WERI-Rb-1 (cell line): ENCODE measurements around the gene LBHD2.

Experiments
- DNase-seq: peaks from one replicate; pipeline ENCODE4 v3.0.0-alpha.2; 2020
- H3K27ac ChIP-seq: fragments of 250-450 bp; sonication (Bioruptor Pico); 2 replicates; pipeline ENCODE4 v1.5.1; 2020; ENCODE audit warnings: mild to moderate bottlenecking, moderate library complexity
- H3K27me3 ChIP-seq: fragments of 250-450 bp; sonication (Bioruptor Pico); 2 replicates; pipeline ENCODE4 v1.5.1; 2021; ENCODE audit warnings: mild to moderate bottlenecking, low read depth, moderate library complexity; ENCODE audit not compliant: insufficient read depth, severe bottlenecking
- H3K36me3 ChIP-seq: fragments of 250-450 bp; sonication (Bioruptor Pico); 2 replicates; pipeline ENCODE4 v1.5.1; 2020; ENCODE audit warnings: mild to moderate bottlenecking, moderate library complexity
- H3K4me3 ChIP-seq: 2 replicates; pipeline ENCODE4 v1.5.1; 2011; ENCODE audit warnings: low read depth, mild to moderate bottlenecking, control low read depth, low read length
- H3K9me3 ChIP-seq: fragments of 250-450 bp; sonication (Bioruptor Pico); 2 replicates; pipeline ENCODE4 v1.5.1; 2021; ENCODE audit warnings: mild to moderate bottlenecking, moderate library complexity; ENCODE audit not compliant: severe bottlenecking
- TF ChIP-seq, protein P1 (sequence below): IDR thresholded peaks from 2 replicates; pipeline ENCODE4 v1.5.1; 2011; ENCODE audit warnings: low read depth, mild to moderate bottlenecking, control low read depth, inconsistent platforms, low read length

LBHD2 gene

GRCh38 chr14:103101257-103101962, 17.4 kb downstream of the LBHD2 start:
- TF ChIP-seq, protein P1, sequence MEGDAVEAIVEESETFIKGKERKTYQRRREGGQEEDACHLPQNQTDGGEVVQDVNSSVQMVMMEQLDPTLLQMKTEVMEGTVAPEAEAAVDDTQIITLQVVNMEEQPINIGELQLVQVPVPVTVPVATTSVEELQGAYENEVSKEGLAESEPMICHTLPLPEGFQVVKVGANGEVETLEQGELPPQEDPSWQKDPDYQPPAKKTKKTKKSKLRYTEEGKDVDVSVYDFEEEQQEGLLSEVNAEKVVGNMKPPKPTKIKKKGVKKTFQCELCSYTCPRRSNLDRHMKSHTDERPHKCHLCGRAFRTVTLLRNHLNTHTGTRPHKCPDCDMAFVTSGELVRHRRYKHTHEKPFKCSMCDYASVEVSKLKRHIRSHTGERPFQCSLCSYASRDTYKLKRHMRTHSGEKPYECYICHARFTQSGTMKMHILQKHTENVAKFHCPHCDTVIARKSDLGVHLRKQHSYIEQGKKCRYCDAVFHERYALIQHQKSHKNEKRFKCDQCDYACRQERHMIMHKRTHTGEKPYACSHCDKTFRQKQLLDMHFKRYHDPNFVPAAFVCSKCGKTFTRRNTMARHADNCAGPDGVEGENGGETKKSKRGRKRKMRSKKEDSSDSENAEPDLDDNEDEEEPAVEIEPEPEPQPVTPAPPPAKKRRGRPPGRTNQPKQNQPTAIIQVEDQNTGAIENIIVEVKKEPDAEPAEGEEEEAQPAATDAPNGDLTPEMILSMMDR: no peak
- peaks cover 11% of the 10 kb centered on the region for H3K27me3 ChIP-seq
- no peaks in the 10 kb centered on the region for H3K9me3 ChIP-seq
- no peak overlapping the region for H3K27ac ChIP-seq
- H3K36me3 ChIP-seq: no peaks in the 10 kb centered on the region
- H3K4me3 ChIP-seq: no peak overlapping the region
- no peak for DNase-seq

- no peaks in the 10 kb centered on the region for H3K9me3 ChIP-seq
- H3K27me3 ChIP-seq: peaks cover 11% of the 10 kb centered on the region
- H3K4me3 ChIP-seq: no peak overlapping the region
- no peaks in the 10 kb centered on the region for H3K36me3 ChIP-seq
- H3K27ac ChIP-seq: no peak overlapping the region
- TF ChIP-seq, protein P1: no peak
- DNase-seq: no peak
These were observed 18.1 kb downstream of the LBHD2 start for GRCh38 chr14:103101963-103102688.

GRCh38 chr14:103102689-103103260, 18.8 kb downstream of the LBHD2 start:
- peaks cover 11% of the 10 kb centered on the region for H3K27me3 ChIP-seq
- H3K9me3 ChIP-seq: no peaks in the 10 kb centered on the region
- DNase-seq: no peak
- no peak overlapping the region for H3K27ac ChIP-seq
- TF ChIP-seq, protein P1: no peak
- H3K36me3 ChIP-seq: no peaks in the 10 kb centered on the region
- no peak overlapping the region for H3K4me3 ChIP-seq

GRCh38 chr14:103103461-103104388, 19.7 kb downstream of the LBHD2 start:
- H3K9me3 ChIP-seq: no peaks in the 10 kb centered on the region
- peaks cover 11% of the 10 kb centered on the region for H3K27me3 ChIP-seq
- peak overlapping the region; percentile 37 for H3K4me3 ChIP-seq
- TF ChIP-seq, protein P1: peak; percentile 43
- H3K36me3 ChIP-seq: no peaks in the 10 kb centered on the region
- DNase-seq: peak; percentile 86
- H3K27ac ChIP-seq: no peak overlapping the region

- H3K36me3 ChIP-seq: no peaks in the 10 kb centered on the region
- H3K27me3 ChIP-seq: peaks cover 11% of the 10 kb centered on the region
- TF ChIP-seq, protein P1: no peak
- H3K9me3 ChIP-seq: no peaks in the 10 kb centered on the region
- no peak overlapping the region for H3K27ac ChIP-seq
- H3K4me3 ChIP-seq: peak overlapping the region; percentile 37
- DNase-seq: no peak
These were observed 20.3 kb downstream of the LBHD2 start for GRCh38 chr14:103104389-103104653.
